ENCODE results near the gene AP3M1.

DNA sequence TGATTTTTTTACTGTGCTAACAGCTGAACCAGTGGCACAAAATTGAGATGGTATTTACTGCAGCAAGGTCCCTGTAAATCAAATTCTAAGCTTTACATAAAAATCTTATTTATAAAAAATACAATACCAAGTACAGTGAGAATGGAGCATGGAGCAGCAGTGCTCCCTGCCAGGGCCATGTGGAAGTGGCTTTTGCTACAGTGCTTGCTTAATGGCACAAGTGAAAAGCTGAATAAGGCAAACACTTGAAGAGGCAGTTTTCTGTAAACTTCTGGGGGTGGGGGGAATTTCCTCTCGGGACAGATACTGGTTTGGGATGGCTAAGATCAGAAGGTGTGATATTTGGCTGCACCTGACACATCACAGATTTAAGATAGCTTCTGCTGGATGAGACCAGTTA is 27.5 kb downstream of the AP3M1 start:
- TF ChIP-seq, protein P1, sequence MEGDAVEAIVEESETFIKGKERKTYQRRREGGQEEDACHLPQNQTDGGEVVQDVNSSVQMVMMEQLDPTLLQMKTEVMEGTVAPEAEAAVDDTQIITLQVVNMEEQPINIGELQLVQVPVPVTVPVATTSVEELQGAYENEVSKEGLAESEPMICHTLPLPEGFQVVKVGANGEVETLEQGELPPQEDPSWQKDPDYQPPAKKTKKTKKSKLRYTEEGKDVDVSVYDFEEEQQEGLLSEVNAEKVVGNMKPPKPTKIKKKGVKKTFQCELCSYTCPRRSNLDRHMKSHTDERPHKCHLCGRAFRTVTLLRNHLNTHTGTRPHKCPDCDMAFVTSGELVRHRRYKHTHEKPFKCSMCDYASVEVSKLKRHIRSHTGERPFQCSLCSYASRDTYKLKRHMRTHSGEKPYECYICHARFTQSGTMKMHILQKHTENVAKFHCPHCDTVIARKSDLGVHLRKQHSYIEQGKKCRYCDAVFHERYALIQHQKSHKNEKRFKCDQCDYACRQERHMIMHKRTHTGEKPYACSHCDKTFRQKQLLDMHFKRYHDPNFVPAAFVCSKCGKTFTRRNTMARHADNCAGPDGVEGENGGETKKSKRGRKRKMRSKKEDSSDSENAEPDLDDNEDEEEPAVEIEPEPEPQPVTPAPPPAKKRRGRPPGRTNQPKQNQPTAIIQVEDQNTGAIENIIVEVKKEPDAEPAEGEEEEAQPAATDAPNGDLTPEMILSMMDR (IDR thresholded peaks at IDR 0.05), result no peak
- no peak for TF ChIP-seq POLR2A (IDR thresholded peaks at IDR 0.05)

Data from esophagus squamous epithelium (tissue), 4 donors.